Epithelial cell of proximal tubule (primary cell): ENCODE measurements around the gene CDT1. TPM values are rescaled to one million over a fixed set of nuclear protein-coding genes. Genes with fewer than 3 reads are reported as not detected.
A peak's percentile ranks its signal among the peaks of the same experiment; 100 is the strongest.

Experiments
- DNase-seq: peaks from one replicate; pipeline ENCODE4 v3.0.0-alpha.2; 2011; ENCODE audit warnings: low read depth
- H3K4me3 ChIP-seq: 2 replicates; pipeline ENCODE4 v1.5.1; 2011; ENCODE audit warnings: low read depth, mild to moderate bottlenecking, low read length
- total RNA-seq: library from RNA; depleted of rRNA; stranded (reverse); fragments of >200 nt; gene quantifications from 2 replicates; pipeline ENCODE4 v1.2.3, GENCODE V29; 2015
- TF ChIP-seq, protein P1 (sequence below): conservative IDR thresholded peaks from 2 replicates; pipeline ENCODE4 v1.5.1; 2012; ENCODE audit warnings: low read depth, mild to moderate bottlenecking, low read length

The CDT1 gene
- total RNA-seq, 1 donor from 2014 or later = 76.2 TPM

DNA sequence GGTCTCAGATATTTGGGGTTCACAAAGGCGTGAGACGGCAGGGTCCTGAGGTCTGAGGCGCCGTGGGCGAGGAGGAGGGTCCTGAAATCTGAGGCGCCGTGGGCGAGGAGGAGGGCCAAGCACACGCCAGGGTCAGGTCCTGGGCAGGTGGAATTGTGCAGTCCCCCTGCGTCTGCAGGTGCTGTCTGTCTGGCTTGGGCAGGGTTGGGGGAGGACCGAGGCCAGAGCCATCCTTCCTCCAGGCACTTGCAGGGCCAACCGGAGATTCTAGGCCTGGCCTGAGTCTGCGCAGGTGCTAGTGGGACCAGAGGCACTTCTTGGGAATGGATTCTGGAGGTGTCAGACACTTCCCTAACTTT, 10.5 kb downstream of the CDT1 start:
- no peak for DNase-seq
- TF ChIP-seq, protein P1, sequence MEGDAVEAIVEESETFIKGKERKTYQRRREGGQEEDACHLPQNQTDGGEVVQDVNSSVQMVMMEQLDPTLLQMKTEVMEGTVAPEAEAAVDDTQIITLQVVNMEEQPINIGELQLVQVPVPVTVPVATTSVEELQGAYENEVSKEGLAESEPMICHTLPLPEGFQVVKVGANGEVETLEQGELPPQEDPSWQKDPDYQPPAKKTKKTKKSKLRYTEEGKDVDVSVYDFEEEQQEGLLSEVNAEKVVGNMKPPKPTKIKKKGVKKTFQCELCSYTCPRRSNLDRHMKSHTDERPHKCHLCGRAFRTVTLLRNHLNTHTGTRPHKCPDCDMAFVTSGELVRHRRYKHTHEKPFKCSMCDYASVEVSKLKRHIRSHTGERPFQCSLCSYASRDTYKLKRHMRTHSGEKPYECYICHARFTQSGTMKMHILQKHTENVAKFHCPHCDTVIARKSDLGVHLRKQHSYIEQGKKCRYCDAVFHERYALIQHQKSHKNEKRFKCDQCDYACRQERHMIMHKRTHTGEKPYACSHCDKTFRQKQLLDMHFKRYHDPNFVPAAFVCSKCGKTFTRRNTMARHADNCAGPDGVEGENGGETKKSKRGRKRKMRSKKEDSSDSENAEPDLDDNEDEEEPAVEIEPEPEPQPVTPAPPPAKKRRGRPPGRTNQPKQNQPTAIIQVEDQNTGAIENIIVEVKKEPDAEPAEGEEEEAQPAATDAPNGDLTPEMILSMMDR = no peak
- no peak overlapping the region for H3K4me3 ChIP-seq

GRCh38 chr16:88815227-88815626, 11.6 kb downstream of the CDT1 start:
- TF ChIP-seq, protein P1 = no peak
- DNase-seq = no peak

GRCh38 chr16:88815901-88816589, 12.5 kb downstream of the CDT1 start:
- TF ChIP-seq, protein P1 = peak; percentile 68
- no peak for DNase-seq
- H3K4me3 ChIP-seq = no peak overlapping the region

More at GRCh38 chr16:88815227-88815626, 11.6 kb downstream of the CDT1 start:
- no peak overlapping the region for H3K4me3 ChIP-seq

GRCh38 chr16:88816736-88817535, 13.3 kb downstream of the CDT1 start:
- DNase-seq = no peak
- TF ChIP-seq, protein P1 = no peak
- H3K4me3 ChIP-seq = no peak overlapping the region

- no peak overlapping the region for H3K4me3 ChIP-seq
- TF ChIP-seq, protein P1 = no peak
- no peak for DNase-seq
These were observed 14.4 kb downstream of the CDT1 start for GRCh38 chr16:88817785-88818574.

GRCh38 chr16:88818575-88818874, 14.9 kb downstream of the CDT1 start:
- H3K4me3 ChIP-seq = no peak overlapping the region

More at GRCh38 chr16:88818575-88818874, 14.9 kb downstream of the CDT1 start:
- no peak for DNase-seq
- TF ChIP-seq, protein P1 = no peak
